Measurements from ENCODE around the gene HIPK4.

HIPK4 gene

DNA sequence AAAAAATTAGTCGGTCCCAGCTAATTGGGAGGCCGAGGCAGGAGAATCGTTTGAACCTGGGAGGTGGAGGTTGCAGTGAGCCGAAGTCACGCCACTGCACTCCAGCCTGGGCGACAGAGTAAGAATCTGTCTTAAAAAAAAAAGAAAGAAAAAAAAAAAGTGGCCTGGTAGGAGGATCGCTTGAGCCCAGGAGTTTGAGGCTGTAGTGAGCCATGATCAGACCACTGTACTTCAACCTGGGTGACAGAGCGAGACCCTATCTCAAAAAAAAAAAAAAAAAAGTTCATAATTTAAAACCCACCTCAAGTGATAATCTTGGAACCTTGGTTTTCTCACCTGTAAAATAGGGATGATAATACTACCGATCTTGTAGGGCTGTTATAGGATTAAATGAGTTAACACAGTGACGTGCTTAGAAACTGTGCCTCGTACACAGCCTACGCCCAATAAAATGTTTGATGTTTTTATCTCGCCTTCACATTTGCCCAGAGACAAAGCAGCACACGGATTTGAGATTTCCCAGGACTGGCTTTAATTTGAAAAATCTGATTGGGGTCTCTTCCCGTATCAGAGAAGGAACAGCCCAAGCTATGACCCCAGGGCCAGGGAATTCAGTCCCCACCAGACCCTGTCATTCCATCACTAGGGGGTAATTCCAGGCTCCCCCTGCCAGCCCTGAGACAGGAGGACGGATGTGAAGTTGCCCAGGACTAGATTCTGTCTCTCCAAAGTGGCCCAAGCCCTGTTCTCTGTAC is 32.2 kb upstream of the HIPK4 start:
- TF ChIP-seq POLR2AphosphoS5 (IDR thresholded peaks at IDR 0.05; ENCODE audit: low read depth, low read length) (no peak), TAF1 (IDR thresholded peaks at IDR 0.05; ENCODE audit: borderline replicate concordance, insufficient read depth, low read length) (0 out of 2 replicates have a peak, but pooled peaks have one; percentile 29), REST (IDR thresholded peaks at IDR 0.05; ENCODE audit: insufficient read depth in 1 of 2, low read depth in 2 of 2, low read length in 2 of 2) (no peak)

DNA sequence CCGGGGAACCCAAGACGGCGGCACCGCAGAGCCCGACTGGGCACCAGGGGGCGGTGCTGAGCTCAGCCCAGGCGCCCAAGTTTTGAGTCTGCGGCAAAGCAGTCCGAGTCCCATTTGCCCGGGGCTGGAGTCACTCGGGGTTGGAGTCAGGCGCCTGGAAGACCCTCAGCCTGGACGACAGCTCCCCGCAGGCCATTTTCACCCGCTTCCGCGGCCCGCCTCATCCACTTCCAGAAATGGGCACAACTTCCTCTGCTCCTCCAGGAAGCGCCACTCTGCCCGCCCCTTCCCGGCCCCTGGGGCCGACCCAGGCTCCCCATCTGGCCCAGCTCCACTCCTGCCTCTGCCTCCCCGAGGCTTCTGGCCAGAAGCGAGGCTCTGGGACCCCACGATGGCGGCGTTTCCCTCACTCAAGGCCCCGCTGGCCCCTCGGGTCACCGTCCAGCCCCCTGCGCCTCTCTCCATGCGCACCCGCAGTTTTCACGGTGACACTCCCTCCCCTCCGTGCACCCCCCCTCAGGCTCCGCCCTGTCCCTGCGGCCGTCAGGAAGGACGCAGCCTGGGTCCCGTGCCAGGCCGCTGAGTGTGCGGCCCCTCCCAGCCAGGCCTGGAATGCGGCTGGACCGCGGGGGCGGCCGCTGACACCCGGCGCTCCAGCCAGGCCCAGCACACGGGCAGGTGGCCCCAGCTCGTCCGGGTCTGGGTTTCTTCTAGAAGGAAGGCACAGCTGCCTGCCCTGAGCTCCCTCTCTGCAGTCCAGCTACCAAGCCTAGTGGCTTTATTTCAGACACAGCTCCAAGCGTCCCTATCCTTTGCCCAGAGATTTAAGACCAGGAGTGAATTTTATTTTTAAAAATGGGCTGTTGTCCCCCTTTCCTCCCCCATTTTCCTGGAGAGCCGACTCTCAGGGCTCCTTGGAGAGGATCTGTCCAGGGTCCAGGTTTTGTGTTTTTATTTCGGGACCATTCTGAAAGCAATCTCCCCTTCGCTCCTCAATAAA is 31.1 kb upstream of the HIPK4 start:
- TF ChIP-seq SIN3A (IDR thresholded peaks at IDR 0.05; ENCODE audit: borderline replicate concordance, insufficient read depth, low read length) (no peak; the same call in 1 of the 2 replicates), TAF1 (IDR thresholded peaks at IDR 0.05; ENCODE audit: borderline replicate concordance, insufficient read depth, low read length) (no peak), REST (IDR thresholded peaks at IDR 0.05; ENCODE audit: insufficient read depth in 1 of 2, low read depth in 2 of 2, low read length in 2 of 2) (0 out of 4 replicates have a peak, but pooled peaks of 1 of the 2 experiments have one; percentile 12), FOXP2 (optimal IDR thresholded peaks at IDR 0.05; ENCODE audit: borderline replicate concordance, extremely low read depth, extremely low read length, insufficient read depth) (peak; percentile 97), POLR2AphosphoS5 (IDR thresholded peaks at IDR 0.05; ENCODE audit: low read depth, low read length) (peak; percentile 83)

GRCh38 chr19:40420451-40420765 is 30.4 kb upstream of the HIPK4 start:
- TF ChIP-seq REST (IDR thresholded peaks at IDR 0.05; ENCODE audit: insufficient read depth in 1 of 2, low read depth in 2 of 2, low read length in 2 of 2) (no peak), SIN3A (IDR thresholded peaks at IDR 0.05; ENCODE audit: borderline replicate concordance, insufficient read depth, low read length) (no peak), POLR2AphosphoS5 (IDR thresholded peaks at IDR 0.05; ENCODE audit: low read depth, low read length) (no peak), FOXP2 (optimal IDR thresholded peaks at IDR 0.05; ENCODE audit: borderline replicate concordance, extremely low read depth, extremely low read length, insufficient read depth) (no peak), TAF1 (IDR thresholded peaks at IDR 0.05; ENCODE audit: borderline replicate concordance, insufficient read depth, low read length) (no peak)

DNA sequence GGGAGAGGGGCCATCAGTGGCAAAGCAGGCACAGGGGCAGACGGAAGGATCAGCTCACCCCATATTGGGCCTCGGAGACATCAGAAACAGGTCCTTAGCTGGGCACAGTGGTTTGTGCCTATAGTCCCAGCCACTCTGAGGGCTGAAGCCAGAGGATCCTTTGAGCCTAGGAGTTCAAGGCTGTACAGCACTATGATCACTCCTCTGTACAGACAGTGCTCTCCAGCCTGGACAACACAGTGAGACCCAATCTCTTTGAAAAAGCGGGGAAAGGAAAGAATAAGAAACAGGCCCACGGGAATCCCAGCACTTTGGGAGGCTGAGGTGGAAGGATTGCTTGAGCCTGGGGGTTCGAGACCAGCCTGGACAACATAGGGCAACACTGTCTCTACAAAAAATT is 29.8 kb upstream of the HIPK4 start:
- TF ChIP-seq REST (IDR thresholded peaks at IDR 0.05; ENCODE audit: insufficient read depth in 1 of 2, low read depth in 2 of 2, low read length in 2 of 2), result no peak
- no peak for TF ChIP-seq FOXP2 (optimal IDR thresholded peaks at IDR 0.05; ENCODE audit: borderline replicate concordance, extremely low read depth, extremely low read length, insufficient read depth)
- no peak for TF ChIP-seq SIN3A (IDR thresholded peaks at IDR 0.05; ENCODE audit: borderline replicate concordance, insufficient read depth, low read length)
- no peak for TF ChIP-seq POLR2AphosphoS5 (IDR thresholded peaks at IDR 0.05; ENCODE audit: low read depth, low read length)
- no peak for TF ChIP-seq TAF1 (IDR thresholded peaks at IDR 0.05; ENCODE audit: borderline replicate concordance, insufficient read depth, low read length)
